HG03565 (cell line): ENCODE measurements around the gene DNM1L.

Experiments
- ATAC-seq: cut with Tn5 transposase; IDR thresholded peaks from one replicate; pipeline ENCODE4 v1.9.1; 2021; ENCODE audit warnings: mild to moderate bottlenecking, moderate library complexity; ENCODE audit not compliant: unreplicated experiment

DNM1L gene

GRCh38 chr12:32679091-32679919 is at the start of gene DNM1L:
Gene DNM1L (plus strand): TSS chr12:32679301. CDS start chr12:32679364, 63 bp downstream.
- peak; percentile 92 for ATAC-seq

- no peak for ATAC-seq
Observed at GRCh38 chr12:32641287-32641901, 37.7 kb upstream of the DNM1L start.

- no peak for ATAC-seq
Observed at GRCh38 chr12:32644431-32644830, 34.7 kb upstream of the DNM1L start.

DNA sequence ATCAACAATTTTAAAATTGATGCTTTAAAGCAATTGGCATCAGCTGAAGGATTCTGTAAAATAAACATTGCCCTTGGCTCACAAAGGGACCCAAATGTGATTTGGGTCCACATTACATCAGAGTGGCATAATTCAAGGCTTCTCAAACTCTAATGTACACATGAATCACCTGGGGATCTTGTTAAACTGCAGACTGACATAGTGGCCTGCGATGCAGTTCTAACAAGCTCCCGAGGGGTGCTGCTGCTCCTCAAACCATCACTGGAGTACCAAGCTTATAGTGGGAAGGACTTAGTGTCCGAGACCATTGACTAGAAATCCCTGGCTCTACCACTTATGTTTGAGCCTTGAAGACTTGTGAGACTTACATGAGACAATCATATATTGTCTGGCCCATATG is 31.8 kb upstream of the DNM1L start:
- ATAC-seq, result no peak

GRCh38 chr12:32650508-32650907 is 28.6 kb upstream of the DNM1L start:
- no peak for ATAC-seq

DNA sequence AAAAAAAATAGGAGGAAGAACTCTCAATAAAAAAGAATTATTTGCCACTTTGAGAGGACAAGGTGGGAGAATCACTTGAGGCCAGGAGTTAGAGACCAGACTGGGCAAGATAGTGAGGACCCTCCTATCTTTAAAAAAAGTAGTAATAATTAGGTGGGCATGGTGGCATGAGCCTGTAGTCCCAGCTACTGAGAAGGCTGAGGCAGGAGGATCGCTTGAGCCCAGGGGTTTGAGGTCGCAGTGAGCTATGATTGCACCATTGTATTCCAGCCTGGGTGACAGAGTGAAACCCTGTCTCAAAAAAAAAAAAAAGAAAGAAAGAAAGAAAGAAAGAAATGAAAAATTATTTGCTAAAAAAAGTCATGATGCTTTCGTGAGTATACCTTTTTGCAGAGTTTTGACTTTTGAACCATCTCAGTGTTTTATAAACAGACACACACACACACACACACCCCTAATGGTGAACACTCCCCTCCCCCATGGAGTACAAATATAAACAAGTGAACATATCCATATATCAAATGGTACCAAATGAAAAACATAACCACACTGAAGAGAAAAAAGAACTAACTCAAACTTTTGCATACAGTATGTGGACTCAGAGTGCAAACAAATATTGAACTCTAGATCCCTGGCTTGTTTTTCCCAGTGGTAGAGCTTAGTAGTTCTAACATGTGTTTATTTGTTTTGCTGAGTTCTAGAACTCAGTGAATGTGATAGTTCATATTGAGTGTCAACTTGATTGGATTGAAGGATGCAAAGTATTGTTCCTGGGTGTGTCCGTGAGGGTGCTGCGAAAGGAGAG is 27.7 kb upstream of the DNM1L start:
- ATAC-seq, result no peak

GRCh38 chr12:32651956-32652210 is 27.2 kb upstream of the DNM1L start:
- no peak for ATAC-seq

GRCh38 chr12:32659908-32660440 is 19.1 kb upstream of the DNM1L start:
- ATAC-seq, result no peak

DNA sequence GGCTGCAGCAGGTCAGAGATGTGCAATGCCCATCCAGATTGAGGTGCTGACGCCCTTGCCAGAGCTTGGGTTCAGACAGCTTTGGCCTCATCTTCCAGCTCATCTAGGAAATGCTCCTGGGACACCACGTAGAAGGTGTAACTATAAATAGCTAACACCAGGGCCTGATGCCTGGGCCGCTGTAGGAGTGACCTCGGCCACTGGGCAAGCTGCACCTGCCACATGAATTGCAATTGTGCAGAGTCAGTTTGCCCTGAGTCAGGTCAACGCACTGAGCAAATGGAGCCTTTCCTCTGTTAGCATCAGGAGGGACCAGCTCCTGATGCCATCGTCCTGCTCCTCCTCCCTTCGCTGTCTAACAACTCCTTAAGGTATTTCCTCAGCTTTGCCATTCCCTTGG is 17.4 kb upstream of the DNM1L start:
- no peak for ATAC-seq

- ATAC-seq, result no peak
Observed at GRCh38 chr12:32662665-32663064, 16.4 kb upstream of the DNM1L start.

- ATAC-seq, result no peak
Observed at GRCh38 chr12:32666018-32666417, 13.1 kb upstream of the DNM1L start.

DNA sequence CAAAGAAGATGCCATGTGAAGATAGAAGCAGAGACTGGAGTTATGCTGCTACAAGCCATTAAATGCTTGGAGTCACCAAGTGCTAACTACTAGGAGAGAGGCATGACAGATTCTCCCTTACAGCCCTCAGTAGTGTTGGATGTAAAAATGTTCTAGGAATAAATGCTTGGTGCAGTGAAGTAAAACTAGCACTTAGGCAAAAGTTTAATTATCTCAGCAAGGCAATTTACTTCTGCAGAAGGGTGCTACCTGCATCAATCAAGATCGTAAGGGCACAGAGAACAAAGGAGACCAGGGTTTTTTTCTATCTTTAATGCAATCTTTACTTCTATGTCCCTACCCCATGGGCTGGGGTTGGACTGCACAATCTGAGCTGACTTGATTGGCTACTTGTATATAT is 9.5 kb upstream of the DNM1L start:
- ATAC-seq, result no peak

- no peak for ATAC-seq
Observed at GRCh38 chr12:32671930-32672780, 6.9 kb upstream of the DNM1L start.

DNA sequence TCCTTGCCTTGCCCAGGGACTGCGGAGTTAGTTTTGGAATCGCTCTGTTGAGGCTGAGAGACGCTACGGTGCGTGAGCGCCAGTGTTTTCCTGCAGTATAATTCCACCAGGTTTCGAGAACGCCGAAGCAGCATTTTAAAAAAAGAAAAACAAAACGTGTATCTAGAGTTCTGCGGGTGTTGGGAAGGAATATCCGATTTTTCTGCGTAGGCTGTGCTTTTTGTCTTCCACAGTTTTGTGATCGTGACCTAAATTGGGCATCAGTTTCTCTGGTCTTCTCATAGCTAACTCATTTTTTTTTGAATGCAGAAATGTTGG is 778 bp downstream of the DNM1L start:
- ATAC-seq, result no peak

GRCh38 chr12:32680787-32681186 is 1.7 kb downstream of the DNM1L start:
- no peak for ATAC-seq

DNA sequence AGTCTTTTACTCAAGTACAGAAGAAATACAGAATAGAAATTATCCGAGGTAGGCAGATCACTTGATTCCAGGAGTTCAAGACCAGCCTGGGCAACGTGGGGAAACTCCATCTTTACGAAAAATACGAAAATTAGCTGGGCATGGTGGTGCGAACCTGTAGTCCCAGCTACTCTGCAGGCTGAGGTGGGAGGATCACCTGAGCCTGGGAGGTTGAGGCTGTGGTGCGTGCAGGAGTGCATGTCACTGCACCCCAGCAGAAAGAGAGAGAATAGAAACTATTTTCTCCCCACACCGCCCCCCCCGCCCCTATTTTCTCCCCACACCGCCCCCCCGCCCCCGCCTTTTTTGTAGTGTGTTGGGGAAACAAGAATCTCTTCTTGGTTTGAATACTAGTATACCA is 2.2 kb downstream of the DNM1L start:
- ATAC-seq, result no peak

DNA sequence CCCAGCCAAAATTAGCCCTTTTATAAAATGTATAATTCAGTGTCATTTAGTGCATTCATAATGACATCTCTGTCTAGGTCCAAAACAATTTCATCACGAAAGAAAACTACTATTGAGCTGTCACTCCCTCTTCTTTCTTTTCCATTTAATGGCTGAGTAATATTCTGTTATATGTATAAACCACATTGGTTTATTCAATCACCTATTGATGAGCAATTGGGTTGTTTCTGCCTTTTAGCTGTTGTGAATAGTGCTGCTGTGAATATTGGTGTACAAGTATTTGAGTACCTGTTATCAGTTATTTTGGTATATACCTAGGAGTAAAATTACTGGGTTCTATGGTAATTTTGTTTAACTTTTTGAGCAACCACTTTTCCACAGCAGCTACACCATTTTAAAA is 7.2 kb downstream of the DNM1L start:
- no peak for ATAC-seq

DNA sequence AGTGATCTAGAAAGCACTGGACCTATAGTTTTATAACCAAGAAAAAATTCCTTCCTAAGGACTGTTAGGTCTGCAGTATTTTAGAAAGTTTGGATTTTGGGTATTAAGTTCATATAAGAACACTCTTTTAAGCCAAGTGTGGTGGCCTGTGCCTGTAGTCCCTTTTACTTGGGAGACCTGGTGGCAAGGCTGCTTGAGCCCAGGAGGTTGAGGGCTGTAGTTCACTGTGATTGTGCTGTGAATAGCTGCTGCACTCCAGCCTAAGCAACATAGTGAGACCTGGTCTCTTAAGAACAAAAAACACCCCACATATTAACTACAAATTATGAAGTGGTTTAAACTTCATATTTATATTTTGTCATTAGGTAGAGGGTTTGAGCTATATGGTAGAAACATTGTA is 9.7 kb downstream of the DNM1L start:
- no peak for ATAC-seq

DNA sequence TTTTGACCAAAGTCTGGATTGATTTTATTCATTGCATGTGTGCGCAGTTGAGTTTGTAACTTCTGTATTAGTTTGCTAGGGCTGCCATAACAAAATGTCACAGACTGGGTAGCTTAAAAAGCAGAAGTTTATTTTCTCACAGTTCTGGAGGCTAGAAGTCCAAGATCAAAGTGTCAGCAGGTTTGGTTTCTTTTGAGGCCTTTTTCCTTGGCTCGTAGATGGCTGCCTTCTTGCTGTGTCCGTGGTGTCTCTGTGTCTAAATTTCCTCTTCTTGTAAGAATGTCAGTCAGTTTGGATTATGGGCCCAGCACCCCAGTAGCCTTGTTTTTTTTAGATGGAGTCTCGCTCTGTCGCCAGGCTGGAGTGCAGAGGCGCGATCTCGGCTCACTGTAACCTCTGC is 11.8 kb downstream of the DNM1L start:
- ATAC-seq, result no peak

DNA sequence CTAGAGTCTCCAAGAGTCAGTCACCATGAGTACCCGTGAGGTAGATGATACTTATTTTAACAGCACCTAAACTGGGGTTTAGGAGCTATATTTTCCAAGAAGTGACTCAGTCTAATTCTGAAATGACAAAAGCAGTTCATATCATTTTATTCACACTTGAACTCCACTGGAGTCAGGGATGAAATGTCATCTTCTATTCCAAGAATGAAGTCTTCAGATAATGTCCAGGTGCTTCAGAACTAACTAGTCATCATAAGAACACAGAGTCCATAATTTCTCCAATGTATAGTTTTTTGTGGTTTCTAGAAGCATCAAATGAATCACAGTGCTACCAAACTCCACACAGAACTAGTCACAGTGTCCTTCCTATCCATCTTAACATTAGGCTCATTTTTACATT is 13.3 kb downstream of the DNM1L start:
- no peak for ATAC-seq

DNA sequence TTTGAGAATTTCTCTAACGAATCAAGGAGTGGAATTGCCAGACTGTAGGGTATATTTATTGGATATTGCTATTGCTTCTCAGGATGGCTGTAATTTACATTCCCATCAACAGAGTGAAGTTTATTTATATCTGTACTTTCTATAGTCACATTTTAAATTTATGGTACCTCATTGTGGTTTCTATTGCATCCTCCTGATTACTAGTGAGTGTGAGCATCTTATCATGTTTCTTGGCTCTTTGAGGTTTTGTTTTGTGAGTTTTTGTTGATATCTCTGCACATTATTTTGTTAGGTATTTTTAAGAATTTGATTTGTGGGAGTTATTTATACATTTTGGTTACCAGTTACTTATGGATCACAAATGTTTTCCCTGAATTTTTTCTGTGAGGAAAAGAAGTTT is 13.9 kb downstream of the DNM1L start:
- ATAC-seq, result no peak
